Astrocyte (in vitro differentiated cells and primary cell): ENCODE data around the gene MC4R.

Experiments used
- EZH2 ChIP-seq: IDR thresholded peaks from 2 replicates; pipeline ENCODE4 v1.6.1; 2012; ENCODE audit warnings: mild to moderate bottlenecking, low read length, inconsistent platforms; ENCODE audit not compliant: insufficient read depth
- TF ChIP-seq, protein P1 (sequence below): IDR thresholded peaks from 2 replicates; pipeline ENCODE4 v1.5.1; 2011; ENCODE audit warnings: low read depth, mild to moderate bottlenecking, inconsistent platforms, low read length, moderate library complexity; ENCODE audit not compliant: insufficient read depth

DNA sequence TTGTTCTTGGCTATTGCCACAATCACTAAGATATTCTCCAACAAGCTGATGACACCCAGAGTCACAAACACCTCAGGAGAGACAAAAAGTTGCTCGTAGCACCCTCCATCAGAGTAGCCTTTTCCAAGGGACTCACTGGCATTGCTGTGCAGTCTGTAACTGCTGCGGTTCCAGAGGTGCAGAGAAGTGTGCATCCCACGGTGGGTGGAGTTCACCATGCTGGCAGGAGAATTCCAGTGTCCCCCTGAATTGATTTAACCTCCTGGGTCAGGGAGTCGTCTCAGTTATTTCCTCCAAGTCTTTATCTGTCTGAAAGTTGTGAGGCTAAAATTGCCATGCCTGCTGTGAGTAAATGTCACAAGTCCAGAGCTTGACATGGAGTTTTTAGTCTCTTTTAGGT lies 443 bp downstream of the MC4R start:
- TF ChIP-seq, protein P1, sequence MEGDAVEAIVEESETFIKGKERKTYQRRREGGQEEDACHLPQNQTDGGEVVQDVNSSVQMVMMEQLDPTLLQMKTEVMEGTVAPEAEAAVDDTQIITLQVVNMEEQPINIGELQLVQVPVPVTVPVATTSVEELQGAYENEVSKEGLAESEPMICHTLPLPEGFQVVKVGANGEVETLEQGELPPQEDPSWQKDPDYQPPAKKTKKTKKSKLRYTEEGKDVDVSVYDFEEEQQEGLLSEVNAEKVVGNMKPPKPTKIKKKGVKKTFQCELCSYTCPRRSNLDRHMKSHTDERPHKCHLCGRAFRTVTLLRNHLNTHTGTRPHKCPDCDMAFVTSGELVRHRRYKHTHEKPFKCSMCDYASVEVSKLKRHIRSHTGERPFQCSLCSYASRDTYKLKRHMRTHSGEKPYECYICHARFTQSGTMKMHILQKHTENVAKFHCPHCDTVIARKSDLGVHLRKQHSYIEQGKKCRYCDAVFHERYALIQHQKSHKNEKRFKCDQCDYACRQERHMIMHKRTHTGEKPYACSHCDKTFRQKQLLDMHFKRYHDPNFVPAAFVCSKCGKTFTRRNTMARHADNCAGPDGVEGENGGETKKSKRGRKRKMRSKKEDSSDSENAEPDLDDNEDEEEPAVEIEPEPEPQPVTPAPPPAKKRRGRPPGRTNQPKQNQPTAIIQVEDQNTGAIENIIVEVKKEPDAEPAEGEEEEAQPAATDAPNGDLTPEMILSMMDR = no peak
- no peak for TF ChIP-seq EZH2
